ENCODE measurements around the gene SEMA4F.
A peak's percentile ranks its signal among the peaks of the same experiment; 100 is the strongest.

Gene SEMA4F

DNA sequence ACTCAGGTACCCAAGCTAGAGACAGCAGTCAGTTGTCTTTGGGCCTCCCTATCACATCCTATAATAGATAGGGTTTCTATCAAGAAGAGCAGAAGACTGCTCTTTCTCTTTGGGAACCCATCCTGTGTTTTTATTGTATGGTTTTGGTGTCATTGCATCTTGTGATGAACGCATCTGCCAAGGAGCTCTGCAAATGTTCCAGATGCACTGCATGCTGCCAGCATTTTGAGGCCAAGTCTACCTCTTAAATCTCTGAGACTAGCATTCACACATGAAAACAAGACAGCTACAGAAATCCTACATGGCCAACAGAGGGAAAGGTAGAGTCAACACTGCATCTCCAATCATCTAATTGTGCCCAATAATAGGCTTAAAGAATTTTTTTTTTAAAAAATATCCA lies 14.0 kb downstream of the SEMA4F start:
- no peak for DNase-seq (ENCODE audit: low read depth)

DNA sequence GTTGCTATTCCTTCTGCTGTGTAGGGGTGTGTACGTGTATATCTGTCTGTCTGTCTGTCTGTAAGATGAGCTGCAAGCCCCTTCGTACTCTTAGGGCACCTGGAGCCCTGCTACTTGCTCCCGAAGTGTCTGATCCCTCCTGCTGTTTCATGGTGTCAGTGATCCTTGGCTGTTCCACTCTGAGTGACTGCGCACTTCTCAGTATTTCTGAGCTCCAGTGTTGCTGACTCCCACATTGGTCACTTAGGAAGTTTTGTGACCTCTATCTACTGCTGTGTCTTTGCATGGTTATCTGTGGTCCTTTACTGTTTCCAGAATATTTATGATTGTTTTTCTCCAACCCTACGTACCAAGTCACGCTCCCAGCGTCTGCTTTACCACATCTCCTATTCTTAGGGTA lies 16.2 kb downstream of the SEMA4F start:
- no peak for DNase-seq (ENCODE audit: low read depth)

DNA sequence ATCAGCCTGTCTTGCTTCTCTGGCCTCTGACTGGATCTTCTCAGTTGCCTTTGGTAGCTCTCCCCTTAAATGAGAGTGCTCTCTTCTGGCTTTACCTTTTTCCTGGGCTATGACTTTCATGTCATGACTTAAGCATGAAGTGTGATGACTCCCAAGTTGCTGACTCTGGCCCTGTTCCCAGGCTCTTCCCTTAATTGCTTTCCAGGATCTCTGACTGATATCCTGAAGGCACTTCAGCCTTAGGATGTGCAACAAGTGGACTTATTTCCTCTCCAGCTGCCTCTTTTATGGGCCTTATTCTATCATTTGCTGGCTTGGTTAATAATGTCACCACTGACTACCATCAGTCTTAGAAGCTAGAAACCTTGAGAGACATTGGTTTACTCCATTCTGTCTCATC lies 17.4 kb downstream of the SEMA4F start:
- DNase-seq (ENCODE audit: low read depth) = peak; percentile 49

DNA sequence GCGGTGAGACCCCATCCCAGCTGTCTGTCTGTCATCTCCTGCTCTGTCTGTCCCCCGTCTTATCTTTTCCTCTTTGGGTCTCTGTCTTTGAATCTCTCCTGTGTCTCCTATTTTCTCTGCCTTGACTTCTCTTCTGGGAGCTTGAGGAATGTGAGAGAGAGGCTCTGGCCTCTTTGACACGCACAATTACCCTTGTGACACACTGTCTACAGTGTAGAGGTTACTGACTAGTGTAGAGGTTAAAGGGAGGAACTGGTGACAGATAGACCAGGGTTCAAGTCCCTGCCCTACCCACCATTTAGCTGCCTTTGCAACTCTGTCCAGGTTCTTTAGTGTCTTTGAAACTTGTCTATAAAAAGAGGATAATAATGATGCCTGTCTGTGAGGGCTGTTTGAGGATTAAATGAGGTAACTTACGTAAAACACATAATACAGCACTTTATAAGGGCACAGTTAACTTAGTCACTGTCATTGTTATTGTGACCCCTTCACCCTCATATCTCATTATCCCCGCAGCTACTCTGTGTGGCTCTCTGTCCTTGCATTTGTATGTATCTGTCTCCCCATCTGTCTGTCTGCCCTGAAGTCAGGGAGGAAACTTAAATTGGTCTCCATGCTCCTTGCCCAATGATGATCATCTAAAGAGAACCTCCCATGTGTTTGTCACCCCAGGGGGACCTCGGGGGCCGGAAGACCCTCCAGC lies 19.9 kb downstream of the SEMA4F start:
- DNase-seq (ENCODE audit: low read depth) = no peak

DNA sequence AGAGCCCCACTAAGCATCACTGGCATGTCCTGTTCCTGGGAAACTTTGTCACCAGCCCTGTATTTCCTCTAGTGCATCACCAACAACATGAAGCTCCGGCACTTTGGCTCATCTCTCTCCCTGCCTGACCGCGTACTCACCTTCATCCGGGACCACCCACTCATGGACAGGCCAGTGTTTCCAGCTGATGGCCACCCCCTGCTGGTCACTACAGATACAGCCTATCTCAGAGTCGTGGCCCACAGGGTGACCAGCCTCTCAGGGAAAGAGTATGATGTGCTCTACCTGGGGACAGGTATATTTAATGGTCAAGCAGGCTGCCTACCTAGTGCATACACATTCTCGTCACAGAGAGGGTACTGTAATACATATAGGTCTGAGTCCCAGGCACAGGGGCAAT lies 21.0 kb downstream of the SEMA4F start:
- no peak for DNase-seq (ENCODE audit: low read depth)

DNA sequence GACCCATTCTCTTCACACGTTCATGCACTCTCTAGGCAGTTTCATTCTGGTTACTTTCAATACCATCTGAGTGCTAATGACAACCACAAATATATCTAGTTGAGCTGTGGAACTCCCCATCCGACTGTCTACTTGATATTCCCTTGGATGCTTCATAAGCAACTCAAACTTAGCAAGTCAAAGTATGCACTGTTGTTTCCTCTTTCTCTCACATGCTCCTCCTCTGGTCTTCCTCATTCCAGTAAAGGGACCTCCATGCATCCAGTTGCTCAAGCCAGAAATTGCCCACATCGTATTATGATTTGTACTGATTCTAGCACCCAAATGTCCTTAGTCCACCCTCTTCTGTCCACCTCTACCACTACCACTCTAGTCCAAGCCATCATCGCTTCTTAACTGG lies 22.3 kb downstream of the SEMA4F start:
- no peak for DNase-seq (ENCODE audit: low read depth)

DNA sequence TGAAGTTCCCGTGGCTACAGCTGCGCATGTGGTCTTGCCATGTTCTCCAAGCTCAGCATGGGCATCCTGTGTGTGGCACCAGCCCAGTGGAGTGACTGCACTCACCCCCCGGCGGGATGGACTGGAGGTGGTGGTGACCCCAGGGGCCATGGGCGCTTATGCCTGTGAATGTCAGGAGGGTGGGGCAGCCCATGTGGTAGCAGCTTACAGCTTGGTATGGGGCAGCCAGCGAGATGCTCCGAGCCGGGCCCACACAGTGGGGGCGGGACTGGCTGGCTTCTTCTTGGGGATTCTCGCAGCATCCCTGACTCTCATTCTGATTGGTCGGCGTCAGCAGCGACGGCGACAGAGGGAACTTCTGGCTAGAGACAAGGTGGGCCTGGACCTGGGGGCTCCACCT lies 25.6 kb downstream of the SEMA4F start:
- no peak for DNase-seq (ENCODE audit: low read depth)

DNA sequence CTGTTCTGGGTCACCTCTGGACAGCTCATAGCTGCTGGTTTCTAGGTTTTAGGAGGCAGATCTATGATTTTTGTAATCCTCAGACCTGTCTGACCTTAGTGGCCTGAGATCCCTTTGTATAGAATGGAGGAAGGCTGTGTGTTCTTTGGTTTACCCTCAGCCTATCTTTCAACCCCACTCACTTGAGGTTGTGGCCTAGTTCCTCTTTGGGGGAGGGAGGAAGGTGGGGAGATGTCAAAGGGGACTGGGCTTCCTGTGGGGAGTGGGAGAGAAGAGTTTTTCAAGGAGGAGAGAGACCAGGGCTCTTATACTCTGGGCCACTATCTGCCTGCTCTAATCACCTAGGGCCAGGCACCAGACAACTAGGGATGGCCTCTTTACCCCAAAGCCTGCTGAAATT lies 28.5 kb downstream of the SEMA4F start:
- no peak for DNase-seq (ENCODE audit: low read depth)

DNA sequence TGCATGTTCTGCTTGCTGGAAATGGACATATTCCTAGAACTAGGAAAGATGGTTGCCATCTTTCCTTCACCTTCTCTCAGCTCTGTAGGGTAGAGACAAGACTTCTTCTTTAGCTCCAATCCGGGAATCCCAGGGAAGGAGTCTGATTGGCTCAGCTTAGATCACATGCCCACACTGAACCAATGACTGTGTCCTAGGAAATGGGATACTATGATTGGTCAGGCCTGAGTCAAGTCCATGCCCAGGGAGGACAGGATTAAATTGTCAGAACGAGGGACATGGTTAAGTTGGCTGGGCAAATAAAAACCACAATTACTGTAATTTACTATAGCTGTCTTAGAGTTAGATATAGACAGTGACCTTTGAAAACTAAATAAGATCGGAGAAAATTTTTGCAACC lies 31.4 kb downstream of the SEMA4F start:
- no peak for DNase-seq (ENCODE audit: low read depth)

DNA sequence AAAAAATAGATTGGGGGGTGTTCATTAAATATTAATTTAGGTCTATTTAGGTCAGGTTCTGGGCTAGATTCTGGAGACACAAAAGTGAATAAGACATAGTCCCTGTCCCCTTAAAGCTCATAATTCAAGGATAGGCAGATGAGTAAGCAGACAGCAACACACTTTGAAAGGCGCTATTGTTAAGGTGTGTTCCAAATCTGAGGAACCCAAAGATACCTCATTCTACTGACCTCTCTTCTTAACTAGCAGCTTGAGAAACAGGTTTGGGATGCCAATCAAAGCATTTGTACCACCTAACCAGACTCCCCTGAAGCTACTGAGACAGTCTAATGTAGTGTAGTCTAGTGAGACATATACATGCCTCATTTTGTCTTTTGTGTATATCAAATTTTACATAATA lies 34.8 kb downstream of the SEMA4F start:
- DNase-seq (ENCODE audit: low read depth) = no peak

GRCh38 chr2:74689671-74690070 lies 35.6 kb downstream of the SEMA4F start:
- DNase-seq (ENCODE audit: low read depth) = no peak

DNA sequence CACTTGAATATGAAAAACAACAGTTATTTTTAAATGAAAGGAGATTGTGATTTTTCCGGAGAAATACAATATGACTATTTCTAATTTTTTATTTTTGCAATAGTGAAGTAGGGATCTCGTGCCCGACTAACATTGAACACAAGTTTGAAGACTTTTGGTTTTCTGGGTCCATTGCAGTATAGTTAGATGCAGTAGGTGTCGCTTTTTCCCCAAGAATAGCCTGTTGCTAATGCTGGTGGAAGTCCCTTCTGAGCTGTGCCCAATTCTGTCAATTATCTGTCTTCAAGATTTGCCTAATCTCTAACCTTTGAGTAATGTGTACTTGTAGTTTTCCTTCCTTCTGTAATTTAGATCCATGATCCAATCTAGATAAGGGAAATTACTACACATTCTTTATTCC lies 36.5 kb downstream of the SEMA4F start:
- DNase-seq (ENCODE audit: low read depth) = peak; percentile 40

- no peak for DNase-seq (ENCODE audit: low read depth)
Observed at GRCh38 chr2:74691929-74692328, 37.9 kb downstream of the SEMA4F start.

DNA sequence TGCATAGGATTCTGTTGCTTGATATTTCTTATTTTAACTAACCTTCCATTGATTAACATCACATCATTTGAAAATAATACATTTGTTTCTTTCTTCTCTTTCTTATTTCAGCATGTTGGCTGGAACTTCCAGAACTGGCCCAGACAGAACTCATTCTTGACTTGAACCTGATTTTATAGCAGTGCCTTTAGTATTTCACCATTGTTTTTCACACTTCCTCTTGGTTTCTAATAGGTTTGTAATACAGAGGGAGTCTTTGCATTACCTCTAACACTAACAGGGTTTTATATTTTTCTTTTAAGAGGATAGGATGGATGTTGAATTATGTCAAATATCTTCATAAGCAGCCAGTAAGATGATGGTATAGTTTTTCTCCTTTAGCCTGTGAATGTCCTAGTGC lies 39.2 kb downstream of the SEMA4F start:
- no peak for DNase-seq (ENCODE audit: low read depth)

DNA sequence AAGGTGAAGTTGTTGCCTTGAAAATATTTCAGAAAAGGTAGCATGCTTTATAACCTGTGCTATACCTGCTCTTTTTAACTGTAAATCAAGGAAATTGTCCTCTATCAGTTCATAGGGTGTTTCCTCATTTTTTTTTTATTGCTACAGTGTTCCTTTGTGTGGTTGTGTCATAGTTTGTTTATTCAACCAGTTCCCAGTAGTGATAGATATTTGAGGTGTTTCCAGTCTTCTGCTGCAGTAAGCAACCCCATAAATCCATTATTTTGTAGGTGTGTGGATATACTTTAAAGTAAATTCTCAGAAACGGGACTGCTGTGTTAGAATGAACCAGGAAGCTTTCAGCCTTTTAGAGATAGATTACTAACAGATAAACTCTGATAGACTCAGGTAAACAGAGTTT lies 39.6 kb downstream of the SEMA4F start:
- DNase-seq (ENCODE audit: low read depth) = no peak

- DNase-seq (ENCODE audit: low read depth) = no peak
Observed at GRCh38 chr2:74694281-74694680, 40.2 kb downstream of the SEMA4F start.

GRCh38 chr2:74695663-74696062 lies 41.6 kb downstream of the SEMA4F start:
- no peak for DNase-seq (ENCODE audit: low read depth)

DNA sequence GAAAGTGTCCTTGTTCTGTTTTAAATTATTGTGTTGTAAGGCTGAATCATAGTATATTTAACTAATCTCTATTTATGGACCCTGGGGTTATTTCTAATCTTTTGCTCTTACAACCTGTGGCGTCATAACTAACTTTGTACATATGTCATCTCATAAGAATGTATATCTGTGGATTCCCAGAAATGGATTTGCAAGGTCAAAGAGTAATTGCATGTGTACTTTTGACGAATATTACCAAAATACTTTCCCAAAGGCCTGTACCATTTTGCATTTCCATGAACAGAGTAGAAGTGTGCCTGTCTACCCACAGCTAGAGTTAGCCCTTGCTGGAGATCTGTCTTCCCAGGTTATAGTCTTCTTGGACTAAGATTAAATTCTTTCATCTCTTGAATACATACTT lies 42.8 kb downstream of the SEMA4F start:
- no peak for DNase-seq (ENCODE audit: low read depth)

DNA sequence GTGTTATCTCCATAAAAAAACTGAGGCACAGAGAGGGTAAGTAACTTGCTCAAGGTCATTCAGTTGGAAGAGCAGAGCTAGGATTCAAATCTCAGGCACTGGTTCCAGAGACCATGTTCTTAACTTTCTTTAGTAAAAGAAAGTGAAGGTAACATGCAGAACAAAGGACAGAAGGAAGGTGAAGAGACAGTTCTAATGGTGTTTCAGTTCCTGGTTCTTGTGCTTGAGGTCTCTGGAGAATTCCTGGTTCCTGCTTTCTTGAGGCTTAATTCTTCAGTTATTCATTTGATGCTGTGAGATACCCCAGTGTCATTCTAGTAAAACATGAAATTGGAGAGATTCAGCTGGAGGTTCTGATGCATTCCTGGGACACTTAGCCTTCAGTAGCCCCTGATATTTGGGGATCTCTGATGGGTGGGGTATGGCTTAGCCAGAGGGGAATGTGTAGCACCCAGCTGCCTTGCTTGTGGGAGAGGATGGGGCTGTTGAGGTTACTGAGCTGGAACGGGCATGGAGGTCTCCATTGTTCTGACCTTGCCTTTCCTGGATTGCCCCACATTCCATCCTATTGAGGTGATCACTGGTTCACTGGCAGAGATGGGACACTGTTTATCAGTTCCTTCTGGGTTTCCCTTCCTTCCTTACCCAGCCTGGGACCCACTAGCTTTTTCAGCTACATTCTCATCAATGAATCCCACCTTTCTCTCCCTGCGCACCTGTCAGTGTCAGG lies 46.8 kb downstream of the SEMA4F start:
- DNase-seq (ENCODE audit: low read depth) = no peak

DNA sequence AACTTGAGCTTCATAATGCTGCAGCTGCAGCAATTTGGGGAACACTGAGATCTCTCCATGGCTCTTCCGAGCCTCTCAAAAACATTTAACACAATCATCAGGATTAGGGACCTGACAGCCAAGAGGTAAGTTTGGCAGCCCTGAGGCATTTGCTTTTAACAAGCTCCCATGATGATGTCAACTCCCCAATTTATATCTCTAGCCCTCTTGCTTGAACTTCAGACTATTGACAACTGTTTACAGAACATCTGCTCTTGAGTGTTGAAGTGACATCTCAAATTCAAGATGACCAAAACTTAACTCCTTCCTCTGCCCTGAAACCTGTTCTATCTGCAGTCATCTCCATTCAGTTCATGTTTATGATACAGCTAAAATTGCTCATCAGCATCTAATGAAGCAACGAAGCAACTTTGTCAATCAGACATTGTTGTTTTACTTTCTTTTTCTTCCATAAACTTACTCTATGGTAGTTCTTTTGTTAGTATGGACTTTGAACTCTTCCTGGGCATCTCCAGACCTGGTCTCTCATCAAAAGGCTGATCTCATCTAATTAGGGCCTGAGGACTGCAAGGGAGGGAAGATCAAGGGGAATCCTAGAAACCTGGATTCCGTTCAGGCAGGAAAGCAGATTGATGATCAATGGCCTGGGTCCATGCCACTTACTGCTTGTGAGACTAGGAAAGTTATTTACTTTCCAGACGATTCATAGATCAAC lies 48.1 kb downstream of the SEMA4F start:
- no peak for DNase-seq (ENCODE audit: low read depth)

DNA sequence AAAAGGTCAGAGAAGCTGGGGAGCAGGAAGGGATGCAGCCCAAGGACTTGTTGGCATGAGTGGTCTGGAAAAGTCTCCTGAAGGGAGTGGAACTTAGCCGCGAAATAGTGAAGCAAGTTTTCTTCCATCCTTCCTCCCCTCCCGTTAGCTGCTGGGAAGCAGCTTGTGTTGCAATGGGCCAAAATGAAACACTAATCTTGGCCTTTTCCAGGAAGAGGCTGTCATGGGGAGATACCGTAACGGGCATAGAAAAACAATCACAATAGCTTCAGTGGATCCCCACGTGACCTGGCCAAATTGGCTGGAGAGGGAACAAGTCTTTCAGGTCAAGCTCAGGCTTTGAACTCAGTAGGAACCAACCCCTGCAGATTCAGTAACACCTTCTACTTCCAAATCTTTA lies 49.3 kb downstream of the SEMA4F start:
- DNase-seq (ENCODE audit: low read depth) = no peak

DNA sequence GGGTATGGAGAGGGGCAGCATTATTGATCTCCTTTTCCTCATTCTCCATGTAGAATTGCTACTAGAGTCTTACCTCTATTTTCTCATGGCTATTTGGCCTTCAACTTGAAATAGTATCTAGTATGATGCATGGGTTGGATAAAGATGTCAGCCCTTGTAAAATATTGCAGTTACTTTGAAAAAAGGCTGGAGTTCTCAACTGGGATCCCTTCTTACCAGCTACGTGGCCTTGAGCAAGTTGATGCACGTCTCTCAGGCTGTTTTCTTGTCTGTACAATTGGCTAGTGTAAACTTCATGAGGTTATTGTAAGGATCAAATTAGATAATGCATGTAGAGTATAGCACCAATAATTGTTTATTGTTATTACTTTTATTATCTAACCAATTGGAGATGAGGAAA lies 50.2 kb downstream of the SEMA4F start:
- DNase-seq (ENCODE audit: low read depth) = no peak

- no peak for DNase-seq (ENCODE audit: low read depth)
Observed at GRCh38 chr2:74706741-74707140, 52.7 kb downstream of the SEMA4F start.

Measured in GM04504 (cell line).